ENCODE results near the gene MEIOSIN. TPM values are rescaled to one million over a fixed set of nuclear protein-coding genes. Genes with fewer than 3 reads are reported as not detected.
A peak's percentile ranks its signal among the peaks of the same experiment; 100 is the strongest.

MEIOSIN gene
- polyA plus RNA-seq, 1 donor (not counting 4 experiments of a cell fraction or from before 2014, with no cell fraction given), result not detected

GRCh38 chr19:45782820-45783785 is 49.9 kb downstream of the MEIOSIN start:
- FAIRE-seq (peak; percentile 5), DNase-seq (ENCODE audit: low read depth, low spot score) (no peak)
- no peaks in the 10 kb centered on the region for H3K27me3 ChIP-seq (ENCODE audit: control insufficient read depth, extremely low read depth, insufficient read depth, low read length)
- no peak for TF ChIP-seq EZH2 (IDR thresholded peaks at IDR 0.05; ENCODE audit: low read length)
- TF ChIP-seq CTCF (optimal IDR thresholded peaks at IDR 0.05 in 1 of 3, IDR thresholded peaks at IDR 0.05 in 1 of 3, conservative IDR thresholded peaks at IDR 0.05 in 1 of 3; ENCODE audit: extremely low read depth in 1 of 3, insufficient read depth in 2 of 3, low read length in 3 of 3), result no peak
- no peak overlapping the region for H2AFZ ChIP-seq (ENCODE audit: control insufficient read depth, low read length)
- H3K79me2 ChIP-seq (ENCODE audit: control insufficient read depth, insufficient read depth, low read length), result no peaks in the 10 kb centered on the region
- H3K4me1 ChIP-seq (ENCODE audit: control insufficient read depth, extremely low read depth, insufficient read depth, low read length), result peaks cover 33% of the 10 kb centered on the region
- H3K9me3 ChIP-seq (ENCODE audit: control insufficient read depth, low read depth, low read length), result no peaks in the 10 kb centered on the region
- no peak overlapping the region for H3K4me3 ChIP-seq (ENCODE audit: control insufficient read depth in 2 of 3, extremely low read depth in 1 of 3, insufficient read depth in 2 of 3, low read depth in 1 of 3, low read length in 3 of 3)
- peaks cover 8 to 26% of the 10 kb centered on the region in 2 experiments for H3K36me3 ChIP-seq (ENCODE audit: control insufficient read depth in 2 of 2, extremely low read depth in 1 of 2, insufficient read depth in 2 of 2, low read length in 2 of 2)
- H3K4me2 ChIP-seq (ENCODE audit: control insufficient read depth, extremely low read depth, insufficient read depth, low read depth, low read length), result no peak overlapping the region
- peaks cover 13% of the 10 kb centered on the region for H4K20me1 ChIP-seq (ENCODE audit: control insufficient read depth, extremely low read depth, insufficient read depth, low read length)
- H3K9me1 ChIP-seq (ENCODE audit: control insufficient read depth, extremely low read depth, insufficient read depth, low read length), result no peaks in the 10 kb centered on the region
- no peak overlapping the region for H3K9ac ChIP-seq (ENCODE audit: control insufficient read depth, extremely low read depth, insufficient read depth, low read length)
- dilution Hi-C loops (cut with MboI; ENCODE audit: extremely low pct_ligation_motif_present, low sequenced_read_pairs), result no loop called here
- H3K27ac ChIP-seq (ENCODE audit: control insufficient read depth, insufficient read depth, low read length), result no peak overlapping the region

- no peak overlapping the region for H2AFZ ChIP-seq (ENCODE audit: control insufficient read depth, low read length)
- FAIRE-seq, result no peak
- peaks cover 7 to 29% of the 10 kb centered on the region in 2 experiments for H3K36me3 ChIP-seq (ENCODE audit: control insufficient read depth in 2 of 2, extremely low read depth in 1 of 2, insufficient read depth in 2 of 2, low read length in 2 of 2)
- dilution Hi-C loops (cut with MboI; ENCODE audit: extremely low pct_ligation_motif_present, low sequenced_read_pairs), result no loop called here
- H3K9ac ChIP-seq (ENCODE audit: control insufficient read depth, extremely low read depth, insufficient read depth, low read length), result no peak overlapping the region
- H4K20me1 ChIP-seq (ENCODE audit: control insufficient read depth, extremely low read depth, insufficient read depth, low read length), result peaks cover 13% of the 10 kb centered on the region
- peaks cover 28% of the 10 kb centered on the region for H3K4me1 ChIP-seq (ENCODE audit: control insufficient read depth, extremely low read depth, insufficient read depth, low read length)
- no peak for TF ChIP-seq CTCF (optimal IDR thresholded peaks at IDR 0.05 in 1 of 3, IDR thresholded peaks at IDR 0.05 in 1 of 3, conservative IDR thresholded peaks at IDR 0.05 in 1 of 3; ENCODE audit: extremely low read depth in 1 of 3, insufficient read depth in 2 of 3, low read length in 3 of 3)
- no peak for TF ChIP-seq EZH2 (IDR thresholded peaks at IDR 0.05; ENCODE audit: low read length)
- no peaks in the 10 kb centered on the region for H3K79me2 ChIP-seq (ENCODE audit: control insufficient read depth, insufficient read depth, low read length)
- no peak for DNase-seq (ENCODE audit: low read depth, low spot score)
- no peaks in the 10 kb centered on the region for H3K9me3 ChIP-seq (ENCODE audit: control insufficient read depth, low read depth, low read length)
- H3K9me1 ChIP-seq (ENCODE audit: control insufficient read depth, extremely low read depth, insufficient read depth, low read length), result no peaks in the 10 kb centered on the region
- no peak overlapping the region for H3K4me2 ChIP-seq (ENCODE audit: control insufficient read depth, extremely low read depth, insufficient read depth, low read depth, low read length)
- no peak overlapping the region for H3K27ac ChIP-seq (ENCODE audit: control insufficient read depth, insufficient read depth, low read length)
- no peaks in the 10 kb centered on the region for H3K27me3 ChIP-seq (ENCODE audit: control insufficient read depth, extremely low read depth, insufficient read depth, low read length)
- no peak overlapping the region for H3K4me3 ChIP-seq (ENCODE audit: control insufficient read depth in 2 of 3, extremely low read depth in 1 of 3, insufficient read depth in 2 of 3, low read depth in 1 of 3, low read length in 3 of 3)
Observed at GRCh38 chr19:45784096-45784495, 50.9 kb downstream of the MEIOSIN start.

All from keratinocyte (primary cell).